ENCODE data around the gene PPA2.
"Not testable (repeated sequence)": the region's sequence is repeated elsewhere in the genome, so short reads cannot be mapped to it uniquely, and the experiment has no call there.

PPA2 gene

GRCh38 chr4:105474099-105474518 is 247 bp upstream of the PPA2 start:
- Histone ChIP-seq H3K4me3 (ENCODE audit: low read depth in 1 of 2, low read length in 2 of 2) (peak overlapping the region; percentile 76 to 88), H3K27ac (ENCODE audit: low read depth, low read length) (peak overlapping the region; percentile 98), H3K4me1 (ENCODE audit: insufficient read depth, low read length) (peaks cover 19% of the 10 kb centered on the region), H3K9ac (ENCODE audit: low read length) (no peak overlapping the region), H3K27me3 (ENCODE audit: control insufficient read depth in 1 of 2, insufficient read depth in 2 of 2, low read length in 2 of 2) (no peaks in the 10 kb centered on the region), H3K36me3 (ENCODE audit: insufficient read depth, low read length) (no peaks in the 10 kb centered on the region), H3K9me3 (ENCODE audit: low read length) (no peaks in the 10 kb centered on the region)

- Histone ChIP-seq H3K27ac (ENCODE audit: low read depth, low read length) (peak overlapping the region; percentile 98), H3K4me1 (ENCODE audit: insufficient read depth, low read length) (peaks cover 19% of the 10 kb centered on the region), H3K4me3 (ENCODE audit: low read depth in 1 of 2, low read length in 2 of 2) (peak overlapping the region; percentile 76 to 88)
These were observed 965 bp downstream of the PPA2 start for GRCh38 chr4:105472871-105473323.

GRCh38 chr4:105471566-105472176 is 2.2 kb downstream of the PPA2 start:
- Histone ChIP-seq H3K9ac (ENCODE audit: low read length) (peak overlapping the region; percentile 90), H3K27ac (ENCODE audit: low read depth, low read length) (peak overlapping the region; percentile 4), H3K9me3 (ENCODE audit: low read length) (no peaks in the 10 kb centered on the region), H3K27me3 (ENCODE audit: control insufficient read depth in 1 of 2, insufficient read depth in 2 of 2, low read length in 2 of 2) (no peaks in the 10 kb centered on the region), H3K36me3 (ENCODE audit: insufficient read depth, low read length) (no peaks in the 10 kb centered on the region), H3K4me1 (ENCODE audit: insufficient read depth, low read length) (peaks cover 19% of the 10 kb centered on the region), H3K4me3 (ENCODE audit: low read depth in 1 of 2, low read length in 2 of 2) (peak overlapping the region in 1 of 2 donors; percentile 88)

More at GRCh38 chr4:105472871-105473323, 965 bp downstream of the PPA2 start:
- Histone ChIP-seq H3K36me3 (ENCODE audit: insufficient read depth, low read length) (no peaks in the 10 kb centered on the region), H3K27me3 (ENCODE audit: control insufficient read depth in 1 of 2, insufficient read depth in 2 of 2, low read length in 2 of 2) (no peaks in the 10 kb centered on the region), H3K9ac (ENCODE audit: low read length) (peak overlapping the region; percentile 90), H3K9me3 (ENCODE audit: low read length) (no peaks in the 10 kb centered on the region)

GRCh38 chr4:105470766-105471165 is 3.1 kb downstream of the PPA2 start:
- Histone ChIP-seq H3K4me3 (ENCODE audit: low read depth in 1 of 2, low read length in 2 of 2) (no peak overlapping the region), H3K4me1 (ENCODE audit: insufficient read depth, low read length) (peaks cover 19% of the 10 kb centered on the region), H3K9me3 (ENCODE audit: low read length) (no peaks in the 10 kb centered on the region), H3K9ac (ENCODE audit: low read length) (no peak overlapping the region), H3K27me3 (ENCODE audit: control insufficient read depth in 1 of 2, insufficient read depth in 2 of 2, low read length in 2 of 2) (no peaks in the 10 kb centered on the region), H3K27ac (ENCODE audit: low read depth, low read length) (no peak overlapping the region), H3K36me3 (ENCODE audit: insufficient read depth, low read length) (no peaks in the 10 kb centered on the region)

GRCh38 chr4:105469736-105470135 is 4.1 kb downstream of the PPA2 start:
- Histone ChIP-seq H3K27me3 (ENCODE audit: control insufficient read depth in 1 of 2, insufficient read depth in 2 of 2, low read length in 2 of 2) (no peaks in the 10 kb centered on the region), H3K36me3 (ENCODE audit: insufficient read depth, low read length) (no peaks in the 10 kb centered on the region), H3K9me3 (ENCODE audit: low read length) (no peaks in the 10 kb centered on the region), H3K27ac (ENCODE audit: low read depth, low read length) (no peak overlapping the region), H3K9ac (ENCODE audit: low read length) (no peak overlapping the region), H3K4me1 (ENCODE audit: insufficient read depth, low read length) (peaks cover 19% of the 10 kb centered on the region), H3K4me3 (ENCODE audit: low read depth in 1 of 2, low read length in 2 of 2) (no peak overlapping the region)

GRCh38 chr4:105466580-105466979 is 7.3 kb downstream of the PPA2 start:
- Histone ChIP-seq H3K27ac (ENCODE audit: low read depth, low read length) (no peak overlapping the region), H3K9ac (ENCODE audit: low read length) (no peak overlapping the region), H3K36me3 (ENCODE audit: insufficient read depth, low read length) (no peaks in the 10 kb centered on the region), H3K9me3 (ENCODE audit: low read length) (no peaks in the 10 kb centered on the region), H3K4me3 (ENCODE audit: low read depth in 1 of 2, low read length in 2 of 2) (no peak overlapping the region), H3K27me3 (ENCODE audit: control insufficient read depth in 1 of 2, insufficient read depth in 2 of 2, low read length in 2 of 2) (no peaks in the 10 kb centered on the region), H3K4me1 (ENCODE audit: insufficient read depth, low read length) (peaks cover 9% of the 10 kb centered on the region)

GRCh38 chr4:105464563-105464962 is 9.3 kb downstream of the PPA2 start:
- not testable (repeated sequence) for H3K9me3 ChIP-seq (ENCODE audit: low read length); H3K4me3 ChIP-seq (ENCODE audit: low read depth in 1 of 2, low read length in 2 of 2); H3K36me3 ChIP-seq (ENCODE audit: insufficient read depth, low read length); H3K27me3 ChIP-seq (ENCODE audit: control insufficient read depth in 1 of 2, insufficient read depth in 2 of 2, low read length in 2 of 2); H3K27ac ChIP-seq (ENCODE audit: low read depth, low read length); H3K4me1 ChIP-seq (ENCODE audit: insufficient read depth, low read length); H3K9ac ChIP-seq (ENCODE audit: low read length)

- no peak overlapping the region for H3K9ac ChIP-seq (ENCODE audit: low read length)
- no peaks in the 10 kb centered on the region for H3K36me3 ChIP-seq (ENCODE audit: insufficient read depth, low read length)
- H3K9me3 ChIP-seq (ENCODE audit: low read length): no peaks in the 10 kb centered on the region
- no peak overlapping the region for H3K4me3 ChIP-seq (ENCODE audit: low read depth in 1 of 2, low read length in 2 of 2)
- no peaks in the 10 kb centered on the region for H3K27me3 ChIP-seq (ENCODE audit: control insufficient read depth in 1 of 2, insufficient read depth in 2 of 2, low read length in 2 of 2)
- no peaks in the 10 kb centered on the region for H3K4me1 ChIP-seq (ENCODE audit: insufficient read depth, low read length)
- no peak overlapping the region for H3K27ac ChIP-seq (ENCODE audit: low read depth, low read length)
These were observed 11.3 kb downstream of the PPA2 start for GRCh38 chr4:105462576-105462975.

- no peaks in the 10 kb centered on the region for H3K27me3 ChIP-seq (ENCODE audit: control insufficient read depth in 1 of 2, insufficient read depth in 2 of 2, low read length in 2 of 2)
- no peak overlapping the region for H3K27ac ChIP-seq (ENCODE audit: low read depth, low read length)
- no peak overlapping the region for H3K9ac ChIP-seq (ENCODE audit: low read length)
- H3K36me3 ChIP-seq (ENCODE audit: insufficient read depth, low read length): no peaks in the 10 kb centered on the region
- H3K4me3 ChIP-seq (ENCODE audit: low read depth in 1 of 2, low read length in 2 of 2): no peak overlapping the region
- no peaks in the 10 kb centered on the region for H3K9me3 ChIP-seq (ENCODE audit: low read length)
- H3K4me1 ChIP-seq (ENCODE audit: insufficient read depth, low read length): no peaks in the 10 kb centered on the region
These were observed 12.1 kb downstream of the PPA2 start for GRCh38 chr4:105461621-105462382.

- H3K36me3 ChIP-seq (ENCODE audit: insufficient read depth, low read length): no peaks in the 10 kb centered on the region
- no peak overlapping the region for H3K27ac ChIP-seq (ENCODE audit: low read depth, low read length)
- H3K4me1 ChIP-seq (ENCODE audit: insufficient read depth, low read length): no peaks in the 10 kb centered on the region
- no peaks in the 10 kb centered on the region for H3K9me3 ChIP-seq (ENCODE audit: low read length)
- H3K9ac ChIP-seq (ENCODE audit: low read length): no peak overlapping the region
- no peaks in the 10 kb centered on the region for H3K27me3 ChIP-seq (ENCODE audit: control insufficient read depth in 1 of 2, insufficient read depth in 2 of 2, low read length in 2 of 2)
- no peak overlapping the region for H3K4me3 ChIP-seq (ENCODE audit: low read depth in 1 of 2, low read length in 2 of 2)
These were observed 12.6 kb downstream of the PPA2 start for GRCh38 chr4:105461221-105461620.

- Histone ChIP-seq H3K4me1 (ENCODE audit: insufficient read depth, low read length) (no peaks in the 10 kb centered on the region), H3K36me3 (ENCODE audit: insufficient read depth, low read length) (no peaks in the 10 kb centered on the region), H3K27me3 (ENCODE audit: control insufficient read depth in 1 of 2, insufficient read depth in 2 of 2, low read length in 2 of 2) (no peaks in the 10 kb centered on the region), H3K9me3 (ENCODE audit: low read length) (no peaks in the 10 kb centered on the region), H3K9ac (ENCODE audit: low read length) (no peak overlapping the region), H3K27ac (ENCODE audit: low read depth, low read length) (no peak overlapping the region), H3K4me3 (ENCODE audit: low read depth in 1 of 2, low read length in 2 of 2) (no peak overlapping the region)
These were observed 13.6 kb downstream of the PPA2 start for GRCh38 chr4:105460306-105460705.

GRCh38 chr4:105458541-105458940 is 15.3 kb downstream of the PPA2 start:
- H3K9ac ChIP-seq (ENCODE audit: low read length); H3K9me3 ChIP-seq (ENCODE audit: low read length); H3K36me3 ChIP-seq (ENCODE audit: insufficient read depth, low read length); H3K27me3 ChIP-seq (ENCODE audit: control insufficient read depth in 1 of 2, insufficient read depth in 2 of 2, low read length in 2 of 2); H3K4me3 ChIP-seq (ENCODE audit: low read depth in 1 of 2, low read length in 2 of 2); H3K27ac ChIP-seq (ENCODE audit: low read depth, low read length); H3K4me1 ChIP-seq (ENCODE audit: insufficient read depth, low read length): not testable (repeated sequence)

Measured in muscle layer of colon (tissue), 2 donors.